Liver (tissue), 3 donors: ENCODE measurements around the gene TSPAN5.

Experiments used
- CTCF ChIP-seq: fragments of 150-350 bp; IDR thresholded peaks from 2 replicates; pipeline ENCODE4 v1.5.1; 2017; ENCODE audit warnings: improper control_type of control experiment, low read depth, low read length; ENCODE audit not compliant: missing input control
- EGR1 ChIP-seq, 2 donors: IDR thresholded peaks; 2 replicates each; pipeline ENCODE4 v1.6.1; 2016 to 2018; ENCODE audit warnings: antibody characterized with exemption in 2 of 2, low read depth in 2 of 2
- FOXA1 ChIP-seq: IDR thresholded peaks from 2 replicates; pipeline ENCODE4 v1.6.1; 2016; ENCODE audit warnings: antibody characterized with exemption
- GABPA ChIP-seq, 2 donors: IDR thresholded peaks in 1 of 2; conservative IDR thresholded peaks in 1 of 2; 2 replicates each; pipeline ENCODE4 v1.6.1; 2016; ENCODE audit warnings: antibody characterized with exemption in 2 of 2, mild to moderate bottlenecking in 1 of 2, moderate library complexity in 1 of 2
- JUND ChIP-seq, 2 donors: IDR thresholded peaks; 2 replicates each; pipeline ENCODE4 v1.6.1; 2016; ENCODE audit warnings: antibody characterized with exemption in 2 of 2
- MAX ChIP-seq: IDR thresholded peaks from 2 replicates; pipeline ENCODE4 v1.6.1; 2016; ENCODE audit warnings: antibody characterized with exemption
- RAD21 ChIP-seq, 2 donors: IDR thresholded peaks; 2 replicates each; pipeline ENCODE4 v1.6.1; 2016; ENCODE audit warnings: antibody characterized with exemption in 2 of 2, mild to moderate bottlenecking in 2 of 2
- REST ChIP-seq: IDR thresholded peaks from 2 replicates; pipeline ENCODE4 v1.6.1; 2016; ENCODE audit warnings: antibody characterized with exemption, mild to moderate bottlenecking
- RXRA ChIP-seq, 2 donors: IDR thresholded peaks; 2 replicates each; pipeline ENCODE4 v1.6.1; 2017 to 2018; ENCODE audit warnings: antibody characterized with exemption in 2 of 2, mild to moderate bottlenecking in 1 of 2
- SP1 ChIP-seq: IDR thresholded peaks from 2 replicates; pipeline ENCODE4 v1.6.1; 2018; ENCODE audit warnings: antibody characterized with exemption, mild to moderate bottlenecking
- TAF1 ChIP-seq: conservative IDR thresholded peaks from 2 replicates; pipeline ENCODE4 v1.6.1; 2016; ENCODE audit warnings: antibody characterized with exemption, mild to moderate bottlenecking
- YY1 ChIP-seq: IDR thresholded peaks from 2 replicates; pipeline ENCODE4 v1.6.1; 2016; ENCODE audit warnings: antibody characterized with exemption, mild to moderate bottlenecking
- ZBTB33 ChIP-seq: IDR thresholded peaks from 2 replicates; pipeline ENCODE4 v1.6.1; 2016; ENCODE audit warnings: antibody characterized with exemption
- donor health status: healthy.
- donor health status: healthy.

- TF ChIP-seq EGR1 (IDR thresholded peaks at IDR 0.05; ENCODE audit: low read depth in 2 of 2) (no peak), TAF1 (no peak), CTCF (no peak), MAX (no peak), YY1 (no peak), SP1 (no peak), RAD21 (IDR thresholded peaks at IDR 0.05) (no peak), REST (no peak), ZBTB33 (no peak), FOXA1 (no peak), JUND (IDR thresholded peaks at IDR 0.05) (no peak), GABPA (IDR thresholded peaks at IDR 0.05 in 1 of 2, conservative IDR thresholded peaks at IDR 0.05 in 1 of 2) (no peak), RXRA (IDR thresholded peaks at IDR 0.05) (no peak)
Observed at GRCh38 chr4:98586291-98586961, 72.0 kb downstream of the TSPAN5 start.
